Mononuclear cell (primary cell): ENCODE data around the gene RNF183. TPM values are rescaled to one million over a fixed set of nuclear protein-coding genes. Genes with fewer than 3 reads are reported as not detected.

Experiments used
- H3K27me3 ChIP-seq: 2 replicates; pipeline ENCODE4 v1.6.0; 2011; ENCODE audit warnings: low read length, control low read depth; ENCODE audit not compliant: insufficient read depth
- H3K4me1 ChIP-seq: 2 replicates; pipeline ENCODE4 v1.5.1; 2011; ENCODE audit warnings: mild to moderate bottlenecking, low read length, control low read depth; ENCODE audit not compliant: insufficient read depth
- H3K4me3 ChIP-seq: 2 replicates; pipeline ENCODE4 v1.5.1; 2011; ENCODE audit warnings: mild to moderate bottlenecking, low read length, moderate library complexity
- H3K9me3 ChIP-seq: 2 replicates; pipeline ENCODE4 v1.5.1; 2011; ENCODE audit warnings: low read depth, mild to moderate bottlenecking, control low read depth, low read length
- total RNA-seq: library from RNA; depleted of rRNA; stranded (reverse); fragments of >200 nt; gene quantifications from one replicate; pipeline ENCODE4 v1.2.3, GENCODE V29; 2012

The RNF183 gene
- total RNA-seq, 1 donor, result not detected

GRCh38 chr9:113331780-113332179 is 28.6 kb upstream of the RNF183 start:
- no peaks in the 10 kb centered on the region for H3K27me3 ChIP-seq
- no peaks in the 10 kb centered on the region for H3K9me3 ChIP-seq
- no peaks in the 10 kb centered on the region for H3K4me1 ChIP-seq
- no peak overlapping the region for H3K4me3 ChIP-seq

- H3K9me3 ChIP-seq, result no peaks in the 10 kb centered on the region
- no peaks in the 10 kb centered on the region for H3K4me1 ChIP-seq
- H3K4me3 ChIP-seq, result no peak overlapping the region
- H3K27me3 ChIP-seq, result no peaks in the 10 kb centered on the region
These were observed 25.0 kb upstream of the RNF183 start for GRCh38 chr9:113328045-113328782.

DNA sequence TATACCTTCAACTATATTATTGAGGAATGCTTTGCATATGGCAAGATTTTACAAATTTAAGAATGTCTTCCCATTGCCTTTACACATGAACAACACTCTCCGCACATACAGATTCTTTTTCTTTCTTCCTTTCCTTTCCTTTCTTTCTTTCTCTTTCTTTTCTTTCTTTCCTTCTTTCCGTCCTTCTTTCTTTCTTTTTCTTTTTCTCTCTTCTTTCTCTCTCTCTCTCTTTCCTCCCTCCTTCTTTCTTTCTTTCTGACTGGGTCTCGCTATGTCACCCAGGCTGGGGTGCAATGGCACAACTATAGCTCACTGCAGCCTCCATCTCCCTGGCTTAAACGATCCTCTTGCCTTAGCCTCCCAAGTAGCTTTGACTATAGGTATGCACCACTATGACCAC is 23.1 kb upstream of the RNF183 start:
- Histone ChIP-seq H3K4me1 (no peaks in the 10 kb centered on the region), H3K9me3 (no peaks in the 10 kb centered on the region)

GRCh38 chr9:113322671-113323070 is 19.5 kb upstream of the RNF183 start:
- H3K4me3 ChIP-seq, result no peak overlapping the region
- no peaks in the 10 kb centered on the region for H3K27me3 ChIP-seq
- no peaks in the 10 kb centered on the region for H3K9me3 ChIP-seq
- no peaks in the 10 kb centered on the region for H3K4me1 ChIP-seq

More for the DNA sequence above, 23.1 kb upstream of the RNF183 start:
- no peaks in the 10 kb centered on the region for H3K27me3 ChIP-seq
- H3K4me3 ChIP-seq, result no peak overlapping the region

GRCh38 chr9:113320051-113320450 is 16.9 kb upstream of the RNF183 start:
- Histone ChIP-seq H3K9me3 (no peaks in the 10 kb centered on the region), H3K4me1 (no peaks in the 10 kb centered on the region), H3K27me3 (no peaks in the 10 kb centered on the region), H3K4me3 (no peak overlapping the region)

DNA sequence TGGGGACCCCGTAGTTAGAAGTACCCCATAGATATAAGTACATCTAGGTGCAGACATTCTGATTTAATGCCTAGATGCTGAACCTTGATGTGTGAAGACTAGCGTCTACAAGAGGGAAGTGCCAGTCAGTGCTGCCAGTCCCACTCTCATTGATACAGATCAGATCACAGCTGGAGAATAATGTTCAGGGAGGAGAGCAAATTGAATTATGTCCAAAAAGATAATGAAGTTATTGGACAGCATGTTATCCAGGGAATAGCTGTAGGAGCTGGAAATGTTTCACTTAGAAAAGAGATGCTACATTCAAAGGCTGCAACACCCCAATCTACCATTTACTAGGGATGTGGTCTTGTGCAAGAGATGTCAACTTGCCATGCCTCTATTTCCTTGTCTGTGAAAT is 15.9 kb upstream of the RNF183 start:
- no peaks in the 10 kb centered on the region for H3K27me3 ChIP-seq
- H3K9me3 ChIP-seq, result no peaks in the 10 kb centered on the region
- no peaks in the 10 kb centered on the region for H3K4me1 ChIP-seq
- no peak overlapping the region for H3K4me3 ChIP-seq

GRCh38 chr9:113317777-113318176 is 14.6 kb upstream of the RNF183 start:
- Histone ChIP-seq H3K27me3 (no peaks in the 10 kb centered on the region), H3K4me3 (no peak overlapping the region), H3K9me3 (no peaks in the 10 kb centered on the region), H3K4me1 (no peaks in the 10 kb centered on the region)

- Histone ChIP-seq H3K9me3 (no peaks in the 10 kb centered on the region), H3K4me3 (no peak overlapping the region), H3K4me1 (no peaks in the 10 kb centered on the region), H3K27me3 (no peaks in the 10 kb centered on the region)
These were observed 12.9 kb upstream of the RNF183 start for GRCh38 chr9:113316030-113316429.

DNA sequence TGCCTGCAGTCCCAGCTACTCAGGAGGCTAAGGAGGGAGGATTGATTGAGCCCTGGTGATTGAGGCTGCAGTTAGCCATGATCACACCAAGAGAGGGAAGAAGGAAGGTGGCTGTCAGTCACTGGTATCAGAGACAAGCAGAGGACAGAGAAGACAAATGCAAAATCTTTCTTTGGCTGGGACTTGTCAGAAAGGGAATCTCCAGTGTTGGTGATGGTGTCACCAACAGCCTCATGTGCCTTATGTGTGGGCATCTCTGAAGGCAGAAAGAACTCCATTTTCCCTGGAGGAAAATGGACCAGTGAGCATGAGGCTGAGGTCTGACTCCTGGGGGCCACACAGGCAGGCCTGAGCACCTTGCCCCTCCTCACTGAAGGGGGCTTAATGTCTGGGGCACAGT is 12.1 kb upstream of the RNF183 start:
- Histone ChIP-seq H3K9me3 (no peaks in the 10 kb centered on the region), H3K27me3 (no peaks in the 10 kb centered on the region), H3K4me3 (no peak overlapping the region), H3K4me1 (no peaks in the 10 kb centered on the region)

DNA sequence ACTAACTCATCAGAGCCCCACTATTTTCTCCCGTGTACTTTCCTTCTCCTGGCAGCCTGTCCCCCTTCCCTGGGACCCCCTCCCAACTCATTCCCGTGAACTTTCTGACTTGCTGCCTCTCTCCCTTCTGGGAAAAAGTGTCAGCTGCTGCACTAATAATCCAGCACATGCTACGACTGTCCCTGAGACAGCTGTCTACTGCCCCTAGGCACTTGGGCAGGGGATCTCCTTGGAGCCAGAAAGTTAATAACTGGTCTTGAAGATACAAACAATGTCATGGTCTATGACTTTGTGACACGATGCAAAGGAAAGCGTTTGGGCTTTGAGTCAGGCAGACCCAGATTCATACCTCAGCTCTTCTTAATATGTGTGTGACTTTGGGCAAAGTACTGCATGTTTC is 10.1 kb upstream of the RNF183 start:
- Histone ChIP-seq H3K9me3 (no peaks in the 10 kb centered on the region), H3K27me3 (no peaks in the 10 kb centered on the region), H3K4me3 (no peak overlapping the region), H3K4me1 (no peaks in the 10 kb centered on the region)

DNA sequence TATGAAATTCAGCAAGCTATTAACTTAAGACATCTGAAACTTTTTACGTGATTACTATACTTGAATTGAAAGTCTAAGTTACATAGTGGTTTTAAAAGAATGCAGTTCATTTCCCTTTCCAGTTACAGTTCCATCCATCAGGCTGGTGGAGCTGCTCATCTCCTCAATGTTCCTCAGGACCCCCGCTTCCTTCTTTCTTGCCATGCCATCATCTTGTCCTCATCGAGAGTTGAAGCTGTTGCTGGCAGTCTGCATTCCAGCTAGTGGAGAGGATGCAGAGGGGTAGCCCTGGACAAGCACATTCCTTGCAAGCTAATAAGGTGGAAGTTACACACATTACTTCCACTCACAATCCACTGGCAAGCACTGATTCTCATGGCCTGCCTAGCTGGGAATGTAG is 8.8 kb upstream of the RNF183 start:
- Histone ChIP-seq H3K9me3 (no peaks in the 10 kb centered on the region), H3K4me1 (no peaks in the 10 kb centered on the region), H3K27me3 (no peaks in the 10 kb centered on the region)

DNA sequence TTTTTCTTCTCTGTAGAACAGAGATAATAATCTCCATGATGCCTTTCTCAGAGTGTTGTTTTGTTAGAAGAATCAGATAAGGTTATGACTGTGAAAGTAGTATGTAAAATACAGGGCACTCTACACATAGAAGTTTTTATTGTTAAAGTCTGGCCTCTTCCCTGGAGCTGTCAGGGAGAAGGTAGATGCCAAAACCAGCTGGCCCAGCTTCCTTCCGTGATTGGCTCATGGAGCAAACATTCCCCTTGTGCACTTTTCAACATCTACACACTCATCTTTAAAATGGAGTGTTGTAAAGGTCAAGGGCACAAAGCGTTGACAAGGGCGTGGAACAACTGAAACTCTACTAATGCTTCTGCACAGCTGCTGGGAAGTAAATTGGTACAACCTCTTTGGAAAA is 7.4 kb upstream of the RNF183 start:
- Histone ChIP-seq H3K4me3 (no peak overlapping the region), H3K9me3 (no peaks in the 10 kb centered on the region), H3K4me1 (no peaks in the 10 kb centered on the region), H3K27me3 (no peaks in the 10 kb centered on the region)

More for the DNA sequence above, 8.8 kb upstream of the RNF183 start:
- H3K4me3 ChIP-seq, result no peak overlapping the region

- H3K4me3 ChIP-seq, result no peak overlapping the region
These were observed 6.1 kb upstream of the RNF183 start for GRCh38 chr9:113309204-113309813.

DNA sequence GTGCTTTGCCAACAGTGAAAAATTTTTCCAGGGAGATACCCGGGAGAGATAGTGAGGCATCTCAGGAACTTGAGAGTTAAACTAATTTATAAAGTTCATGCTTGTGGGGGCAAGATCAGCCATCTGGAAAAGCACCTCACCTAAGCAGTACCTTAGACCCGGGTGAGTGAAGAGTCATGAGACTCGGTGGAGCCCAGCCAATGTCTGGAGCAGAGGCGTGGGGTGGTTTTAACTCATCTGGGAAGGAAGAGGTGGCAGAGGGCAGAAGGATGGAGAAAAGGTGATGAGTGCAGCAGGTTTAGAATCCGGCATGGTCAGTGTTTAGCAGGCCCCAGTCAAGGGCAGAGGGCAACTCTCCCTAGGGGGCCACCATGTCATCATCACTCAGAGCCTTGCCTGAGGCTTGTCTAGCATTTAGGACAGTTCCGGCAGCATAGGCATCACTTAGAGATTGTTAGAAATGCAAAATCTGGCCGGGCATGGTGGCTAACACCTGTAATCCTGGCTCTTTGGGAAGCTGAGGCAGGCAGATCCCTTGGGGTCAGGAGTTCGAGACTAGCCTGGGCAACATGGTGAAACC is 4.3 kb upstream of the RNF183 start:
- Histone ChIP-seq H3K9me3 (no peaks in the 10 kb centered on the region), H3K4me3 (no peak overlapping the region), H3K27me3 (no peaks in the 10 kb centered on the region), H3K4me1 (no peaks in the 10 kb centered on the region)

More at GRCh38 chr9:113309204-113309813, 6.1 kb upstream of the RNF183 start:
- no peaks in the 10 kb centered on the region for H3K4me1 ChIP-seq
- H3K27me3 ChIP-seq, result no peaks in the 10 kb centered on the region
- H3K9me3 ChIP-seq, result no peaks in the 10 kb centered on the region

GRCh38 chr9:113306566-113306965 is 3.4 kb upstream of the RNF183 start:
- H3K9me3 ChIP-seq, result no peaks in the 10 kb centered on the region
- H3K27me3 ChIP-seq, result no peaks in the 10 kb centered on the region
- no peaks in the 10 kb centered on the region for H3K4me1 ChIP-seq
- no peak overlapping the region for H3K4me3 ChIP-seq

DNA sequence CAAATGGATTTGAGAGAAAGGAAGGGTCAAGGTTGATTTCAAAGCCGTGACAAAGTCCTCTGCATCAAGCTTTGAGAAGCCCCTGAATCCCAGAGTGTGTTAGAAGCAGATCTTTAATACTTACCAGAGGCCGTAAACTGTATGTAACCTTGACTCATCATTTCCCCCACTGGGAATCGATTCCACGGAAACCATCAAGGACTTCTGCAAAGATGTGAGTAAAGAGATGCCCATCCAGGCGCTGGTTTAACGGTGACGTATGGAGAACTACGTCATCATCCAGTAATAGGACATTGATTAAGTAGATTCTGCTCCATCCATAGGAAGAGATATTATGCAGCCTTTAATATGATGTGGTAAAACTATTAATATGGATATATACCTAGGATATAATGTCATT is 1.6 kb downstream of the RNF183 start:
- peaks cover 8% of the 10 kb centered on the region for H3K4me1 ChIP-seq
- no peaks in the 10 kb centered on the region for H3K27me3 ChIP-seq
- H3K9me3 ChIP-seq, result no peaks in the 10 kb centered on the region
- H3K4me3 ChIP-seq, result no peak overlapping the region
